Transverse colon (tissue), 4 donors: Measurements from ENCODE around the gene ZBTB20. TPM values are rescaled to one million over a fixed set of nuclear protein-coding genes. Genes with fewer than 3 reads are reported as not detected.

Source experiments
- DNase-seq: peaks from one replicate; pipeline ENCODE4 v3.0.0-alpha.2; 2019
- H3K27ac ChIP-seq, 4 donors: fragments of 200-600 bp; sonication (generic); 2 replicates each; pipeline ENCODE4 v1.5.1; 2016 to 2018; ENCODE audit warnings: inconsistent platforms in 4 of 4
- H3K27me3 ChIP-seq: fragments of 200-600 bp; sonication (generic); 2 replicates; pipeline ENCODE4 v1.5.1; 2017; ENCODE audit warnings: inconsistent platforms
- H3K36me3 ChIP-seq, 4 donors: fragments of 200-600 bp; sonication (generic); 2 replicates each; pipeline ENCODE4 v1.5.1; 2017 to 2019; ENCODE audit warnings: inconsistent platforms in 4 of 4
- H3K4me1 ChIP-seq, 4 donors: fragments of 200-600 bp; sonication (generic); 2 replicates each; pipeline ENCODE4 v1.5.1; 2017 to 2020; ENCODE audit warnings: inconsistent platforms in 4 of 4
- H3K4me3 ChIP-seq, 4 donors: fragments of 200-600 bp; sonication (generic); 1 replicate in 1 of 4; 2 replicates in 3 of 4; pipeline versions ENCODE4 v1.5.1 to v1.6.1; 2017 to 2019; ENCODE audit warnings: inconsistent platforms in 4 of 4
- H3K9me3 ChIP-seq, 2 donors: fragments of 200-600 bp; sonication (generic); 2 replicates each; pipeline ENCODE4 v1.5.1; 2017 to 2019; ENCODE audit warnings: inconsistent platforms in 2 of 2
- CTCF ChIP-seq, 5 experiments: fragments of 200-600 bp in 3 of 5; fragments of 450-650 bp in 2 of 5; sonication (generic) in 3 of 5; IDR thresholded peaks; 1 replicate in 2 of 5; 2 replicates in 3 of 5; pipeline ENCODE4 v1.5.1; 2016 to 2017; ENCODE audit warnings: antibody characterized with exemption in 5 of 5, inconsistent platforms in 3 of 5, mild to moderate bottlenecking in 2 of 5, moderate library complexity in 1 of 5
- EP300 ChIP-seq: sonication (generic); formaldehyde crosslinking; IDR thresholded peaks from one replicate; pipeline ENCODE4 v1.6.1; 2017; ENCODE audit warnings: antibody characterized with exemption, low read depth
- POLR2A ChIP-seq: fragments of 450-650 bp; IDR thresholded peaks from one replicate; pipeline ENCODE4 v1.6.1; 2016; ENCODE audit warnings: antibody characterized with exemption, mild to moderate bottlenecking, moderate library complexity
- POLR2AphosphoS5 ChIP-seq, 3 donors: sonication (generic); formaldehyde crosslinking; IDR thresholded peaks; one replicate each; pipeline ENCODE4 v1.6.1; 2016; ENCODE audit warnings: antibody characterized with exemption in 3 of 3
- WGBS, 2 donors: methylation state at CpG; one replicate each; pipeline ENCODE4 v1.1.5; 2018; ENCODE audit warnings: low coverage in 1 of 2; 5-methylcytosine and 5-hydroxymethylcytosine counted together
- in situ Hi-C, 4 donors: fragments of 200-750 bp; cut with MboI; loops; one replicate each; pipeline versions ENCODE4 v1.15.0 to v1.15.1; 2017; ENCODE audit warnings: low sequenced_read_pairs in 3 of 4, low pct_ligation_motif_present in 1 of 4, low pct_unique_long_range_greater_than_20kb in 1 of 4
- intact Hi-C: fragments of 100-400 bp; cut with DNase I; formaldehyde crosslinking; loops from one replicate; pipeline ENCODE4 v1.15.1; 2023; ENCODE audit warnings: low total_unique reads
- total RNA-seq, 4 donors: library from RNA; depleted of rRNA; stranded (reverse); fragments of >200 nt; gene quantifications; one replicate each; pipeline ENCODE4 v1.1.0, GENCODE V29; 2016

ZBTB20 gene
- total RNA-seq, 4 donors from 2014 or later: 44.6 to 50.5 (median 46.4) TPM

- 71 to 91% methylated on average over 3 of the region's 3 CpGs for WGBS, 2 donors
- H3K4me1 ChIP-seq: peaks cover 0 to 9% (median 0%) of the 10 kb centered on the region in 4 donors
- TF ChIP-seq POLR2A (no peak), EP300 (no peak), CTCF (IDR thresholded peaks at IDR 0.05) (no peak), POLR2AphosphoS5 (IDR thresholded peaks at IDR 0.05) (no peak)
- no peaks in the 10 kb centered on the region for H3K9me3 ChIP-seq
- no peak for DNase-seq
- in situ Hi-C loops: no loop called here
- intact Hi-C loops: no loop called here
- no peak overlapping the region for H3K27ac ChIP-seq
- no peaks in the 10 kb centered on the region for H3K36me3 ChIP-seq
- H3K4me3 ChIP-seq: no peak overlapping the region
- H3K27me3 ChIP-seq: no peaks in the 10 kb centered on the region
Observed at GRCh38 chr3:114328345-114328744, 818.7 kb downstream of the ZBTB20 start.

- Histone ChIP-seq H3K9me3 (no peaks in the 10 kb centered on the region), H3K4me1 (peaks cover 0 to 9% (median 0%) of the 10 kb centered on the region in 4 donors), H3K4me3 (no peak overlapping the region), H3K27me3 (no peaks in the 10 kb centered on the region), H3K27ac (no peak overlapping the region), H3K36me3 (no peaks in the 10 kb centered on the region)
- in situ Hi-C loops (no loop called here), intact Hi-C loops (no loop called here)
- no peak for DNase-seq
- WGBS, 2 donors: 79 to 81% methylated on average over 4 of the region's 4 CpGs
- TF ChIP-seq CTCF (IDR thresholded peaks at IDR 0.05) (no peak), POLR2AphosphoS5 (IDR thresholded peaks at IDR 0.05) (no peak), EP300 (no peak), POLR2A (no peak)
Observed at GRCh38 chr3:114327665-114328064, 819.4 kb downstream of the ZBTB20 start.

- DNase-seq: no peak
- intact Hi-C loops (no loop called here), in situ Hi-C loops (no loop called here)
- TF ChIP-seq EP300: no peak
- TF ChIP-seq POLR2A: no peak
- no peak for TF ChIP-seq CTCF (IDR thresholded peaks at IDR 0.05)
- TF ChIP-seq POLR2AphosphoS5 (IDR thresholded peaks at IDR 0.05): no peak
- Histone ChIP-seq H3K4me1 (peaks cover 0 to 9% (median 0%) of the 10 kb centered on the region in 4 donors), H3K27ac (no peak overlapping the region), H3K9me3 (no peaks in the 10 kb centered on the region), H3K36me3 (no peaks in the 10 kb centered on the region), H3K4me3 (no peak overlapping the region), H3K27me3 (no peaks in the 10 kb centered on the region)
- WGBS, 2 donors: 65 to 80% methylated on average over 2 to 3 of the region's 3 CpGs
Observed at GRCh38 chr3:114323546-114324254, 823.4 kb downstream of the ZBTB20 start.

GRCh38 chr3:114320246-114320645 lies 826.8 kb downstream of the ZBTB20 start:
- no peaks in the 10 kb centered on the region for H3K27me3 ChIP-seq
- WGBS, 2 donors: 59 to 64% methylated on average over 1 of the region's 1 CpG

More at GRCh38 chr3:114320246-114320645, 826.8 kb downstream of the ZBTB20 start:
- Histone ChIP-seq H3K27ac (no peak overlapping the region), H3K4me1 (peaks cover 0 to 9% (median 0%) of the 10 kb centered on the region in 4 donors), H3K9me3 (no peaks in the 10 kb centered on the region), H3K4me3 (no peak overlapping the region), H3K36me3 (no peaks in the 10 kb centered on the region)
- TF ChIP-seq EP300: no peak
- no peak for TF ChIP-seq POLR2A
- no peak for TF ChIP-seq POLR2AphosphoS5 (IDR thresholded peaks at IDR 0.05)
- no peak for TF ChIP-seq CTCF (IDR thresholded peaks at IDR 0.05)
- in situ Hi-C loops (no loop called here), intact Hi-C loops (no loop called here)
- no peak for DNase-seq
